H9 (cell line): ENCODE measurements around the gene TSGA10. TPM values are rescaled to one million over a fixed set of nuclear protein-coding genes. Genes with fewer than 3 reads are reported as not detected.
A peak's percentile ranks its signal among the peaks of the same experiment; 100 is the strongest.

ENCODE experiments used
- DNase-seq: peaks from one replicate; pipeline ENCODE4 v3.0.0-alpha.2; 2017
- H2AFZ ChIP-seq: one replicate; pipeline ENCODE4 v1.6.1; 2013; ENCODE audit warnings: mild to moderate bottlenecking, low read length, control low read depth, moderate library complexity
- H2AK5ac ChIP-seq: 2 replicates; pipeline ENCODE4 v1.6.1; 2013; ENCODE audit warnings: low read length, control low read depth, mixed read lengths; ENCODE audit not compliant: insufficient read length
- H2BK120ac ChIP-seq: one replicate; pipeline ENCODE4 v1.6.1; 2013; ENCODE audit warnings: low read depth, mild to moderate bottlenecking, low read length, control low read depth, inconsistent platforms; ENCODE audit not compliant: poor library complexity, severe bottlenecking
- H2BK12ac ChIP-seq: 2 replicates; pipeline ENCODE4 v1.6.1; 2013; ENCODE audit warnings: low read length, control low read depth, mixed read lengths, low read depth; ENCODE audit not compliant: insufficient read length
- H2BK15ac ChIP-seq: 2 replicates; pipeline ENCODE4 v1.6.1; 2013; ENCODE audit warnings: low read depth, low read length, control low read depth
- H2BK20ac ChIP-seq: one replicate; pipeline ENCODE4 v1.6.1; 2013; ENCODE audit warnings: low read depth, mild to moderate bottlenecking, low read length, control low read depth, inconsistent platforms; ENCODE audit not compliant: poor library complexity, severe bottlenecking
- H2BK5ac ChIP-seq: 2 replicates; pipeline ENCODE4 v1.6.1; 2013; ENCODE audit warnings: low read length, control low read depth, mixed read lengths; ENCODE audit not compliant: insufficient read length
- H3K14ac ChIP-seq: 2 replicates; pipeline ENCODE4 v1.6.1; 2013; ENCODE audit warnings: low read length, control low read depth; ENCODE audit not compliant: insufficient read depth
- H3K18ac ChIP-seq: 2 replicates; pipeline ENCODE4 v1.6.1; 2013; ENCODE audit warnings: low read depth, mild to moderate bottlenecking, mixed read lengths, low read length, control low read depth; ENCODE audit not compliant: insufficient read length
- H3K23ac ChIP-seq: 2 replicates; pipeline ENCODE4 v1.6.1; 2013; ENCODE audit warnings: low read length, control low read depth, mixed read lengths, low read depth; ENCODE audit not compliant: insufficient read length
- H3K23me2 ChIP-seq: 2 replicates; pipeline ENCODE4 v1.6.1; 2013; ENCODE audit warnings: low read depth, mild to moderate bottlenecking, mixed read lengths, low read length, control low read depth; ENCODE audit not compliant: insufficient read length, poor library complexity, severe bottlenecking
- H3K27ac ChIP-seq: 2 replicates; pipeline ENCODE4 v1.5.1; 2013; ENCODE audit warnings: low read length, control low read depth, mixed read lengths, low read depth; ENCODE audit not compliant: insufficient read length
- H3K27me3 ChIP-seq: 2 replicates; pipeline ENCODE4 v1.6.1; 2013; ENCODE audit warnings: low read length, control low read depth, inconsistent platforms; ENCODE audit not compliant: insufficient read depth
- H3K4ac ChIP-seq: 2 replicates; pipeline ENCODE4 v1.6.1; 2013; ENCODE audit warnings: low read depth, mild to moderate bottlenecking, control low read depth, inconsistent platforms, low read length, moderate library complexity
- H3K4me1 ChIP-seq: 2 replicates; pipeline ENCODE4 v1.6.1; 2013; ENCODE audit warnings: low read length, control low read depth, inconsistent platforms; ENCODE audit not compliant: insufficient read depth
- H3K4me2 ChIP-seq: 2 replicates; pipeline ENCODE4 v1.6.1; 2013; ENCODE audit warnings: low read length, control low read depth, mixed read lengths; ENCODE audit not compliant: insufficient read length, insufficient read depth
- H3K56ac ChIP-seq: 2 replicates; pipeline ENCODE4 v1.6.1; 2013; ENCODE audit warnings: low read depth, mild to moderate bottlenecking, mixed read lengths, low read length, control low read depth; ENCODE audit not compliant: insufficient read length
- H3K79me1 ChIP-seq: 2 replicates; pipeline ENCODE4 v1.6.1; 2013; ENCODE audit warnings: low read depth, mild to moderate bottlenecking, moderate library complexity, low read length, control low read depth, inconsistent platforms; ENCODE audit not compliant: insufficient read depth, poor library complexity, severe bottlenecking
- H3K79me2 ChIP-seq: 2 replicates; pipeline ENCODE4 v1.6.1; 2013; ENCODE audit warnings: low read length, control low read depth, inconsistent platforms; ENCODE audit not compliant: insufficient read depth
- H3K9ac ChIP-seq: 2 replicates; pipeline ENCODE4 v1.6.1; 2013; ENCODE audit warnings: low read length, control low read depth, mixed read lengths; ENCODE audit not compliant: insufficient read length; ENCODE audit errors: extremely low read depth
- H3K9me3 ChIP-seq: one replicate; pipeline ENCODE4 v1.6.1; 2013; ENCODE audit warnings: low read depth, low read length, inconsistent platforms; ENCODE audit not compliant: control insufficient read depth
- H3T11ph ChIP-seq: one replicate; pipeline ENCODE4 v1.6.1; 2013; ENCODE audit warnings: mild to moderate bottlenecking, low read length, control low read depth, inconsistent platforms
- H4K20me1 ChIP-seq: one replicate; pipeline ENCODE4 v1.6.1; 2013; ENCODE audit not compliant: control insufficient read depth, insufficient read length, insufficient read depth
- H4K5ac ChIP-seq: 2 replicates; pipeline ENCODE4 v1.6.1; 2013; ENCODE audit warnings: low read depth, mild to moderate bottlenecking, mixed read lengths, low read length, control low read depth; ENCODE audit not compliant: insufficient read length
- H4K8ac ChIP-seq: replicated peaks from 2 replicates; pipeline ENCODE4 v1.6.1; 2013; ENCODE audit warnings: low read length, control low read depth, mixed read lengths, low read depth; ENCODE audit not compliant: insufficient read length
- H4K91ac ChIP-seq: 2 replicates; pipeline ENCODE4 v1.6.1; 2013; ENCODE audit warnings: low read depth, mild to moderate bottlenecking, moderate library complexity, mixed read lengths, low read length, control low read depth; ENCODE audit not compliant: insufficient read length
- H3K27ac Mint-ChIP-seq, 3 experiments: 2 replicates in 2 of 3; 3 replicates in 1 of 3; pipeline ENCODE4 v1.8.0; 2020 to 2021; ENCODE audit warnings: mixed read lengths in 3 of 3, mild to moderate bottlenecking in 1 of 3, moderate library complexity in 1 of 3
- H3K27me3 Mint-ChIP-seq: 2 replicates; pipeline ENCODE4 v1.8.0; 2021; ENCODE audit warnings: low read depth, mild to moderate bottlenecking, moderate library complexity, mixed read lengths
- H3K36me3 Mint-ChIP-seq, 3 experiments: 2 replicates in 2 of 3; 3 replicates in 1 of 3; pipeline ENCODE4 v1.8.0; 2020 to 2021; ENCODE audit warnings: low read depth in 3 of 3, mixed read lengths in 3 of 3; ENCODE audit not compliant: insufficient read depth in 1 of 3
- H3K4me1 Mint-ChIP-seq, 2 experiments: 2 replicates each; pipeline ENCODE4 v1.8.0; 2020; ENCODE audit warnings: mixed read lengths in 2 of 2
- H3K4me3 Mint-ChIP-seq, 2 experiments: 2 replicates in 1 of 2; 3 replicates in 1 of 2; pipeline ENCODE4 v1.8.0; 2020 to 2021; ENCODE audit warnings: mild to moderate bottlenecking in 2 of 2, mixed read lengths in 2 of 2, moderate library complexity in 1 of 2
- H3K9me3 Mint-ChIP-seq, 2 experiments: 2 replicates in 1 of 2; 3 replicates in 1 of 2; pipeline ENCODE4 v1.8.0; 2020; ENCODE audit warnings: mild to moderate bottlenecking in 2 of 2, mixed read lengths in 2 of 2, moderate library complexity in 1 of 2
- CTCF ChIP-seq: fragments of 200-600 bp; sonication (generic); conservative IDR thresholded peaks from 3 replicates; pipeline ENCODE4 v1.8.0; 2021; ENCODE audit warnings: antibody characterized with exemption, mild to moderate bottlenecking
- WGBS: extraction: QIAGEN DNeasy Blood & Tissue Kit; methylation state at CpG from one replicate; pipeline ENCODE4 v1.1.7; 2013; ENCODE audit warnings: missing lambda C conversion rate, low lambda C conversion rate, mixed read lengths; ENCODE audit not compliant: insufficient read length; ENCODE audit errors: extremely low coverage; 5-methylcytosine and 5-hydroxymethylcytosine counted together
- total RNA-seq: library from RNA; stranded (reverse); gene quantifications from 2 replicates; pipeline ENCODE4 v1.2.1, GENCODE V29; 2021

TSGA10 gene
- total RNA-seq, 1 experiment from 2014 or later: 6.3 TPM

DNA sequence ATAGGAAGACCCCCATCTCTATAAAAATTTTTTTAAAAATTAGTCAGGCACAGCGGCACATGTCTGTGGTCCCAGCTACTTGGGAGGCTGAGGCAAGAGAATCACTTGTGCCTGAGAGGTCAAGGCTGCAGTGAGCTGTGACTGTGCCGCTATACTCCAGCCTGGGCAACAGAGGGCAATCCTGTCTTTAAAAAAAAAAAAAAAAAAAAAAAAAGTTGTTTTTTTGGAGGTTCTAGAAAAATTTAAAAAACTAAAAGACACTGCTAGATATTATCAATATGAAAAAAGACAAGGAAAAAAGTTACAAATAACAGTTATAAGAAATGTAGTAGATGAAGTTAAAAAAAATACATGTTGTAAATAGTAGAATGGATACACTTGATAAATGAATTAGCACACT lies 69.3 kb downstream of the TSGA10 start:
- Histone ChIP-seq H3K9ac (no peak overlapping the region), H3K18ac (no peak overlapping the region), H3K79me1 (no peaks in the 10 kb centered on the region), H3K4ac (no peak overlapping the region), H2BK15ac (no peak overlapping the region), H3K23ac (no peak overlapping the region), H4K8ac (no peak overlapping the region), H4K91ac (no peak overlapping the region), H2BK12ac (no peak overlapping the region), H3K79me2 (no peaks in the 10 kb centered on the region), H3K27ac (no peak overlapping the region), H3K56ac (no peak overlapping the region), H3K4me2 (no peak overlapping the region), H2BK20ac (no peak overlapping the region), H3K9me3 (no peaks in the 10 kb centered on the region), H3K23me2 (no peaks in the 10 kb centered on the region), H4K20me1 (no peaks in the 10 kb centered on the region), H3K4me1 (no peaks in the 10 kb centered on the region; the same call in 1 of the 2 replicates), H3K27me3 (no peaks in the 10 kb centered on the region), H3T11ph (no peak overlapping the region), H2AFZ (no peak overlapping the region), H2BK120ac (no peak overlapping the region), H2AK5ac (no peak overlapping the region), H3K14ac (no peak overlapping the region), H2BK5ac (no peak overlapping the region), H4K5ac (no peak overlapping the region)
- H3K27ac Mint-ChIP-seq: no peak overlapping the region
- peak; percentile 31 for DNase-seq
- H3K36me3 Mint-ChIP-seq: no peaks in the 10 kb centered on the region
- no peaks in the 10 kb centered on the region; a peak in 1 of 5 replicates for H3K9me3 Mint-ChIP-seq
- H3K27me3 Mint-ChIP-seq: peaks cover 1% of the 10 kb centered on the region; the same call in 1 of the 2 replicates
- peak; percentile 59 for TF ChIP-seq CTCF
- no CpG with 5 or more reads among the region's 2 CpGs for WGBS
- peaks cover 11 to 16% of the 10 kb centered on the region in 2 experiments for H3K4me1 Mint-ChIP-seq
- no peak overlapping the region for H3K4me3 Mint-ChIP-seq
